HuH-7.5 (cell line): ENCODE data around the gene SLC10A7.

Experiments
- DNase-seq: peaks from one replicate; pipeline ENCODE4 v3.0.0; 2011; ENCODE audit warnings: low spot score

SLC10A7 gene

GRCh38 chr4:146349306-146349705, 172.4 kb downstream of the SLC10A7 start:
- DNase-seq = no peak

- DNase-seq = no peak
Observed at GRCh38 chr4:146347822-146348221, 173.9 kb downstream of the SLC10A7 start.

GRCh38 chr4:146346276-146346675, 175.5 kb downstream of the SLC10A7 start:
- DNase-seq = no peak

- DNase-seq = no peak
Observed at GRCh38 chr4:146343776-146344175, 178.0 kb downstream of the SLC10A7 start.

- DNase-seq = no peak
Observed at GRCh38 chr4:146343199-146343598, 178.5 kb downstream of the SLC10A7 start.

GRCh38 chr4:146342600-146343192, 179.0 kb downstream of the SLC10A7 start:
- no peak for DNase-seq

- no peak for DNase-seq
Observed at GRCh38 chr4:146340798-146341197, 180.9 kb downstream of the SLC10A7 start.

GRCh38 chr4:146338512-146338911, 183.2 kb downstream of the SLC10A7 start:
- no peak for DNase-seq

- peak; percentile 9 for DNase-seq
Observed at GRCh38 chr4:146336410-146336807, 185.3 kb downstream of the SLC10A7 start.

GRCh38 chr4:146335763-146336409, 185.9 kb downstream of the SLC10A7 start:
- no peak for DNase-seq

GRCh38 chr4:146334862-146335449, 186.8 kb downstream of the SLC10A7 start:
- no peak for DNase-seq

- DNase-seq = no peak
Observed at GRCh38 chr4:146333895-146334262, 187.9 kb downstream of the SLC10A7 start.

- no peak for DNase-seq
Observed at GRCh38 chr4:146333187-146333894, 188.4 kb downstream of the SLC10A7 start.

GRCh38 chr4:146330392-146330791, 191.3 kb downstream of the SLC10A7 start:
- DNase-seq = no peak

- DNase-seq = no peak
Observed at GRCh38 chr4:146329050-146329716, 192.6 kb downstream of the SLC10A7 start.

- DNase-seq = no peak
Observed at GRCh38 chr4:146327859-146328650, 193.7 kb downstream of the SLC10A7 start.

- DNase-seq = no peak
Observed at GRCh38 chr4:146318894-146319293, 202.8 kb downstream of the SLC10A7 start.

- no peak for DNase-seq
Observed at GRCh38 chr4:146317783-146318182, 204.0 kb downstream of the SLC10A7 start.

- no peak for DNase-seq
Observed at GRCh38 chr4:146315184-146315583, 206.6 kb downstream of the SLC10A7 start.

- no peak for DNase-seq
Observed at GRCh38 chr4:146311238-146311970, 210.3 kb downstream of the SLC10A7 start.
